Activated T-cell treated with anti-CD3 and anti-CD28 coated beads, Interleukin-2, amount 50 U/mL, for 4 hours (primary cell): ENCODE measurements around the gene GRID1. TPM values are rescaled to one million over a fixed set of nuclear protein-coding genes. Genes with fewer than 3 reads are reported as not detected.
"Not testable (repeated sequence)": the region's sequence is repeated elsewhere in the genome, so short reads cannot be mapped to it uniquely, and the experiment has no call there.

Experiments used
- ATAC-seq, 2 donors: fragments of 200-7000 bp; cut with Tn5 transposase; one replicate each; pipeline ENCODE4 v1.10.0; 2021
- DNase-seq: peaks from one replicate; pipeline ENCODE4 v3.0.0-alpha.2; 2020
- H3K27me3 Mint-ChIP-seq: one replicate; pipeline ENCODE4 v1.8.0; 2021; ENCODE audit warnings: low read depth, mixed read lengths
- H3K36me3 Mint-ChIP-seq: one replicate; pipeline ENCODE4 v1.8.0; 2022; ENCODE audit warnings: mixed read lengths; ENCODE audit not compliant: insufficient read depth
- H3K4me1 Mint-ChIP-seq: one replicate; pipeline ENCODE4 v1.8.0; 2021; ENCODE audit warnings: low read depth, mixed read lengths
- H3K4me3 Mint-ChIP-seq: one replicate; pipeline ENCODE4 v1.8.0; 2021; ENCODE audit warnings: mild to moderate bottlenecking, moderate library complexity, mixed read lengths
- H3K9me3 Mint-ChIP-seq: one replicate; pipeline ENCODE4 v1.8.0; 2021; ENCODE audit warnings: mixed read lengths
- total RNA-seq, 3 donors: library from RNA; stranded (reverse); gene quantifications; one replicate each; pipeline ENCODE4 v1.2.1, GENCODE V29; 2021

GRID1 gene
- total RNA-seq, 3 donors from 2014 or later, result not detected

GRCh38 chr10:86246279-86246940 lies 120.2 kb downstream of the GRID1 start:
- no peak for DNase-seq
- no peaks in the 10 kb centered on the region for H3K27me3 Mint-ChIP-seq
- no peaks in the 10 kb centered on the region for H3K4me1 Mint-ChIP-seq
- no peak for ATAC-seq
- no peaks in the 10 kb centered on the region for H3K36me3 Mint-ChIP-seq
- H3K4me3 Mint-ChIP-seq, result no peak overlapping the region
- peaks cover 6% of the 10 kb centered on the region for H3K9me3 Mint-ChIP-seq

- no peaks in the 10 kb centered on the region for H3K27me3 Mint-ChIP-seq
- no peaks in the 10 kb centered on the region for H3K4me1 Mint-ChIP-seq
- DNase-seq (no peak), ATAC-seq (no peak)
- no peak overlapping the region for H3K4me3 Mint-ChIP-seq
- H3K36me3 Mint-ChIP-seq, result no peaks in the 10 kb centered on the region
- peaks cover 4% of the 10 kb centered on the region for H3K9me3 Mint-ChIP-seq
Observed at GRCh38 chr10:86245015-86245394, 121.6 kb downstream of the GRID1 start.

- no peaks in the 10 kb centered on the region for H3K27me3 Mint-ChIP-seq
- no peaks in the 10 kb centered on the region for H3K4me1 Mint-ChIP-seq
- H3K9me3 Mint-ChIP-seq, result no peaks in the 10 kb centered on the region
- no peaks in the 10 kb centered on the region for H3K36me3 Mint-ChIP-seq
- DNase-seq (no peak), ATAC-seq (no peak)
- no peak overlapping the region for H3K4me3 Mint-ChIP-seq
Observed at GRCh38 chr10:86244297-86245014, 122.1 kb downstream of the GRID1 start.

GRCh38 chr10:86243651-86244155 lies 122.9 kb downstream of the GRID1 start:
- Mint-ChIP-seq H3K36me3 (no peaks in the 10 kb centered on the region), H3K4me3 (no peak overlapping the region), H3K27me3 (no peaks in the 10 kb centered on the region), H3K4me1 (no peaks in the 10 kb centered on the region), H3K9me3 (no peaks in the 10 kb centered on the region)
- ATAC-seq (no peak), DNase-seq (no peak)

GRCh38 chr10:86242761-86243160 lies 123.8 kb downstream of the GRID1 start:
- Mint-ChIP-seq H3K9me3 (peaks cover 2% of the 10 kb centered on the region), H3K4me3 (no peak overlapping the region), H3K36me3 (no peaks in the 10 kb centered on the region), H3K4me1 (no peaks in the 10 kb centered on the region), H3K27me3 (no peaks in the 10 kb centered on the region)
- DNase-seq (no peak), ATAC-seq (no peak)

- H3K4me3 Mint-ChIP-seq, ATAC-seq, DNase-seq, H3K36me3 Mint-ChIP-seq, H3K4me1 Mint-ChIP-seq, H3K27me3 Mint-ChIP-seq, H3K9me3 Mint-ChIP-seq: not testable (repeated sequence)
Observed at GRCh38 chr10:86238089-86238488, 128.5 kb downstream of the GRID1 start.

GRCh38 chr10:86234541-86235270 lies 131.9 kb downstream of the GRID1 start:
- Mint-ChIP-seq H3K4me1 (no peaks in the 10 kb centered on the region), H3K4me3 (no peak overlapping the region), H3K27me3 (peaks cover 5% of the 10 kb centered on the region), H3K36me3 (no peaks in the 10 kb centered on the region), H3K9me3 (peaks cover 5% of the 10 kb centered on the region)
- no peak for ATAC-seq
- DNase-seq, result no peak

GRCh38 chr10:86234107-86234506 lies 132.5 kb downstream of the GRID1 start:
- Mint-ChIP-seq H3K4me3 (no peak overlapping the region), H3K27me3 (peaks cover 5% of the 10 kb centered on the region), H3K4me1 (no peaks in the 10 kb centered on the region), H3K36me3 (no peaks in the 10 kb centered on the region), H3K9me3 (peaks cover 5% of the 10 kb centered on the region)
- DNase-seq (no peak), ATAC-seq (no peak)

GRCh38 chr10:86233131-86233530 lies 133.5 kb downstream of the GRID1 start:
- Mint-ChIP-seq H3K9me3 (peaks cover 5% of the 10 kb centered on the region), H3K4me3 (no peak overlapping the region), H3K36me3 (no peaks in the 10 kb centered on the region), H3K4me1 (no peaks in the 10 kb centered on the region), H3K27me3 (peaks cover 5% of the 10 kb centered on the region)
- no peak for ATAC-seq
- no peak for DNase-seq

GRCh38 chr10:86232644-86233043 lies 134.0 kb downstream of the GRID1 start:
- no peaks in the 10 kb centered on the region for H3K36me3 Mint-ChIP-seq
- H3K4me3 Mint-ChIP-seq, result no peak overlapping the region
- DNase-seq, result no peak
- ATAC-seq, result no peak
- peaks cover 1% of the 10 kb centered on the region for H3K9me3 Mint-ChIP-seq
- H3K4me1 Mint-ChIP-seq, result no peaks in the 10 kb centered on the region
- H3K27me3 Mint-ChIP-seq, result peaks cover 5% of the 10 kb centered on the region

- Mint-ChIP-seq H3K27me3 (peaks cover 5% of the 10 kb centered on the region), H3K4me1 (no peaks in the 10 kb centered on the region), H3K9me3 (no peaks in the 10 kb centered on the region), H3K36me3 (no peaks in the 10 kb centered on the region), H3K4me3 (no peak overlapping the region)
- DNase-seq, result no peak
- ATAC-seq, result no peak
Observed at GRCh38 chr10:86231796-86232560, 134.6 kb downstream of the GRID1 start.

GRCh38 chr10:86230557-86231180 lies 135.9 kb downstream of the GRID1 start:
- Mint-ChIP-seq H3K4me3 (no peak overlapping the region), H3K9me3 (no peaks in the 10 kb centered on the region), H3K27me3 (peaks cover 1% of the 10 kb centered on the region), H3K36me3 (no peaks in the 10 kb centered on the region), H3K4me1 (no peaks in the 10 kb centered on the region)
- ATAC-seq, result no peak
- DNase-seq, result no peak

GRCh38 chr10:86229811-86230556 lies 136.6 kb downstream of the GRID1 start:
- no peaks in the 10 kb centered on the region for H3K9me3 Mint-ChIP-seq
- no peaks in the 10 kb centered on the region for H3K27me3 Mint-ChIP-seq
- H3K4me1 Mint-ChIP-seq, result no peaks in the 10 kb centered on the region
- ATAC-seq (no peak), DNase-seq (no peak)
- no peak overlapping the region for H3K4me3 Mint-ChIP-seq
- H3K36me3 Mint-ChIP-seq, result no peaks in the 10 kb centered on the region
